Activated CD4-positive, alpha-beta T cell treated with anti-CD3 and anti-CD28 coated beads, Interleukin-2, Interleukin-4, amounts not matched to agents 100 ng/mL and 50 ng/mL, durations not matched to agents 16 hours and 8 hours (primary cell): ENCODE measurements around the gene VWC2.

Experiments
- DNase-seq: peaks from one replicate; pipeline ENCODE4 v3.0.0-alpha.2; 2020; ENCODE audit warnings: low spot score

The VWC2 gene

GRCh38 chr7:49773218-49773935 lies at the start of gene VWC2:
VWC2 (plus strand) TSS chr7:49773638; CDS start chr7:49775436, 1,798 bp downstream.
- DNase-seq: no peak

- no peak for DNase-seq
Measured at GRCh38 chr7:49724071-49724470, 49.4 kb upstream of the VWC2 start.

GRCh38 chr7:49731836-49732235 lies 41.6 kb upstream of the VWC2 start:
- no peak for DNase-seq

GRCh38 chr7:49762666-49763065 lies 10.8 kb upstream of the VWC2 start:
- no peak for DNase-seq

- DNase-seq: no peak
Measured at GRCh38 chr7:49763791-49764190, 9.6 kb upstream of the VWC2 start.

GRCh38 chr7:49766966-49767365 lies 6.5 kb upstream of the VWC2 start:
- DNase-seq: no peak

- DNase-seq: no peak
Measured at GRCh38 chr7:49767719-49768118, 5.7 kb upstream of the VWC2 start.

GRCh38 chr7:49768254-49768653 lies 5.2 kb upstream of the VWC2 start:
- no peak for DNase-seq

- no peak for DNase-seq
Measured at GRCh38 chr7:49768835-49769234, 4.6 kb upstream of the VWC2 start.

- no peak for DNase-seq
Measured at GRCh38 chr7:49769285-49769857, 4.1 kb upstream of the VWC2 start.

GRCh38 chr7:49770838-49771237 lies 2.6 kb upstream of the VWC2 start:
- DNase-seq: no peak

GRCh38 chr7:49771427-49772176 lies 1.8 kb upstream of the VWC2 start:
- no peak for DNase-seq

GRCh38 chr7:49772916-49773217 lies 571 bp upstream of the VWC2 start:
- no peak for DNase-seq

GRCh38 chr7:49773936-49774458 lies 559 bp downstream of the VWC2 start:
- no peak for DNase-seq

GRCh38 chr7:49774459-49775064 lies 1.1 kb downstream of the VWC2 start:
- no peak for DNase-seq

GRCh38 chr7:49775065-49775948 lies 1.9 kb downstream of the VWC2 start:
- no peak for DNase-seq

- no peak for DNase-seq
Measured at GRCh38 chr7:49775949-49776443, 2.6 kb downstream of the VWC2 start.

- DNase-seq: no peak
Measured at GRCh38 chr7:49776994-49777393, 3.6 kb downstream of the VWC2 start.

- DNase-seq: no peak
Measured at GRCh38 chr7:49778731-49779270, 5.4 kb downstream of the VWC2 start.

GRCh38 chr7:49780953-49781352 lies 7.5 kb downstream of the VWC2 start:
- DNase-seq: no peak

GRCh38 chr7:49781996-49782395 lies 8.6 kb downstream of the VWC2 start:
- no peak for DNase-seq
